NCI-H1694 (cell line): ENCODE measurements around the gene NRARP.

Experiments
- DNase-seq: peaks from one replicate; lab custom pipeline; 2025; lab: John Stamatoyannopoulos, UW

NRARP gene

GRCh38 chr9:137321726-137322361, 19.8 kb upstream of the NRARP start:
- DNase-seq: no peak

DNA sequence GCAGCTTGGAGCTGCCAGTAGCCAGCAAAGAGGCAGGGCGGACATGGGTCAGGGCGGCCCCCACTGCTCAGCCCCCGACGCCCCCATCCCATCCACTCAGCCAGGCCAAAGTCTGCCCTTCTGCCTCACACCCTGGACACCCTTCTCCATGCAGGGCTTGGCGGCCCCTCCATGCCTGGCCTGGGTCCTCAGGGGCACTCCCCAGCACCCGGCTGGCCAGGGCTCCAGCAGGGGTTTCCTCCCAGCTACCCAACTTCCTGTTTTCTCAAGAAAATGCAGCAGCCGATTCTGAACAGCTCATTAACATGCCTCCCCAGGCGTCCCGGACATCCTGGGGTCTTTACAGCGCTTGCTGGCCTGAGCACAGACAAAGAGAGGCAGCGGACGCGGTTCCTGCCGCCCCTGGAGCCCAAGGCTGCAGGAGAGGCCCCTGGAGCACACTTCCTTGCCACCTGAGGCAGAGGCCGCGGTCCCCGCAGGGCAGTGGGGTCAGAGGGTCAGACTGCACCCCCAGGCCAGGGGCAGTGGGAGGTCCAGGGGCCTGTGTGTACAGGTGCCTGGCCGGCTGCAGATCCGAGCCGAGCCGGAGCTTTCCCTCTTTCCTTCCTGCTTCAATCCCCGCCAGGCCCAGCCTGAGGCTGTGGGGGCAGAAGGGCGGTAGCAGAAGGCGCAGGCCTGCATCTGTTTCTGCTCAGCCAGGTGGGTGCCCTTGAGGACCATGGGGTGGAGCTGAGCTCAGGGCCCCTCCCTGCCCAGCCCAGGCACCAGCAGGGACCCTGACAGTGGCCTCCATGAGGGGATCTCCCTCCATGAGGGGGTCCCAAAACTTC, 18.7 kb upstream of the NRARP start:
- DNase-seq: no peak

DNA sequence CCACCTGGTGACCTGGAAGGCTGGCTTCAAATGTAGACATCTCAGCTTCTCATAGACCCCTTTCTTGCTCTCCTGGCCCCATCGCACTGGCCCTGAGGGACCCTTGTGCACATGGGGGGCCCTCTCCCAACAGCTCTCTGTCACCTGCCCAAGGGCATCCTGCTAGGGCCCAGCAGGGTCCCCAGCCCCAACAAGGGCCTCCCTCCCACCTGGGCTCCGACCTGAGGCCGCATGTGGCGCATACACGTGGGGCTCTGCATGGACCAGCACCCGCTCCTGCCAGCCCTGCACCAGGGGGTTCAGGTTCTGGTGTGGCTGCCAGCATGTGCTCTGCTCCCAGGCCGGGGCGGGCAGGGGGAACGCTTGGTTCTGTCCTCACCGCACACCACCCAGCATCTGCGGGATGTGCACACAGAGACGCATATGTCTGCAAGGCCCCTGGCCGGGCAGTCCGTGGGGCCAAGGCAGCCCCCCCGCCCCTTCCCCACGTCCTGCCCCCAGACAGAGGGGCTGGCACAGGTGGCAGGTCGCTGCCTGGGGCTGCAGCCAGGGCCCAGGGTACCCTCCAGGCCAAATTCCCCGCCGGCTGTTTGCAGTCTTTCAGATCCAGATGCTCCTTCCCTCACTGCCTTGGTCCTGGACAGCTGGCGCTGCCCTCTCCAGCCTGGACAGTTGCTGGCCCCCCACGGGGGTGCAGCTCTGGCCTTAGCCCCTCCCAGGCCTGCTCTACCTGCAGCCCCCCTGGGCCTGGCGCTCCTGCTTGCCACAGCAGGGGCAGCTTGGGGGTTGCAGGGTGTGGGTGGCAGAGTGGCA, 17.9 kb upstream of the NRARP start:
- DNase-seq: no peak

DNA sequence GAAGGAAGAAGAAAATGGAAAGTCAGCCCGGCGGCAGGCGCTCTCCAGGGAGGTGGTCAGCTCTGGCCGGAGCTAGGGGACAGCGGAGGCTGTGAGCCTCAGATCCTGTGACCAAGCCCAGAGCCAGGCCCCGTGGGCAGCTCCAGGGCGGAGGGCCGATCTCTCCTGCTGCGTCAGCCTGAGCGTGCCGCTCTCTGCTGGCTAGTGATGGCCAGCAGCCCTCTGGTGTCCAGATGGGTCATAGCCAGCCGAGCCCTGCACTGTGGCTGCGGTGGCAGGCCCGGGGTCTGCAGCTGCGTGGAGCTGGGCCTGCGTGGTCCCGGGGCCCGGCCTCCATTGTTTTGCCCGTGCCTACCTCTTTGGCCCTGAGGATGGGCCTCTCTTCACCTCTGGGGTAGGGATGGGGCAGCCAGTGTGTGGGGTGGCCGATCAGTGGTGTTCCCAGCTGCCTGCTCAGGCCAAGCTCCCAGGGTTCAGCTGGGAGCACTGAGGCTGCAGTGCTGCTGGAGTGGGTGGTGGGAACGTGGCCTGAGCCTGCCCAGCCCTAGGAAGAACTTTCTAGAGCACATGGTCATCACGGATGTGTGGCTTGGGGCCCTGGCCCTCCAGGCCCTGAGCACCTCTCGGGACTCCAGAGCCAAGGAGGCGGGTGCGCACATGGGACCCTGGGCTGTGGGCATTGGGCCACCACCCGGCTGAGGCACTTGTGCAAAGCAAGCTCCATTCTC, 17.1 kb upstream of the NRARP start:
- DNase-seq: no peak

GRCh38 chr9:137318602-137319001, 16.5 kb upstream of the NRARP start:
- no peak for DNase-seq

- no peak for DNase-seq
Measured at GRCh38 chr9:137317718-137318511, 15.8 kb upstream of the NRARP start.

- DNase-seq: no peak
Measured at GRCh38 chr9:137317021-137317717, 15.1 kb upstream of the NRARP start.

- no peak for DNase-seq
Measured at GRCh38 chr9:137316012-137316981, 14.2 kb upstream of the NRARP start.

DNA sequence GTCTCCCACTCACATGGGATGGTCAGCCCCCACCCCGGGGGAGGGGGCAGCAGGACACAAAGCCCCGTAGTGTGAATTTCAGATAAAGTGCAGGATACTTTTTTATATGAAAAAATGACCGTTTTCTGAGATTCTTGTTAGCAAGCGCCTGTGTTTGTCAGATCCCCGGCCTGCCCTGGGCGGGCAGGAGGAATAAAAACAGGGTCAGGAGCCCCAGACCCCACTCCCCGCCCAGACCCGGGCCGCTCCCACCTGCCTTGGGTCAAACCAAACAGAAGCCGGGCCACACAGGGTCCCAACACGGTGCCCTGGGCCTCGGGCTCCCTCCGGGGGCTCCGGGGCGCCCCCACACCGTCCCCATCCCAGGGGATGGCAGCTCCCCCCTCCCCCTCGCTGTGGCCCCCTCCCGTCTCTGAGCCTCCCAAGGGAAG, 13.5 kb upstream of the NRARP start:
- DNase-seq: no peak

DNA sequence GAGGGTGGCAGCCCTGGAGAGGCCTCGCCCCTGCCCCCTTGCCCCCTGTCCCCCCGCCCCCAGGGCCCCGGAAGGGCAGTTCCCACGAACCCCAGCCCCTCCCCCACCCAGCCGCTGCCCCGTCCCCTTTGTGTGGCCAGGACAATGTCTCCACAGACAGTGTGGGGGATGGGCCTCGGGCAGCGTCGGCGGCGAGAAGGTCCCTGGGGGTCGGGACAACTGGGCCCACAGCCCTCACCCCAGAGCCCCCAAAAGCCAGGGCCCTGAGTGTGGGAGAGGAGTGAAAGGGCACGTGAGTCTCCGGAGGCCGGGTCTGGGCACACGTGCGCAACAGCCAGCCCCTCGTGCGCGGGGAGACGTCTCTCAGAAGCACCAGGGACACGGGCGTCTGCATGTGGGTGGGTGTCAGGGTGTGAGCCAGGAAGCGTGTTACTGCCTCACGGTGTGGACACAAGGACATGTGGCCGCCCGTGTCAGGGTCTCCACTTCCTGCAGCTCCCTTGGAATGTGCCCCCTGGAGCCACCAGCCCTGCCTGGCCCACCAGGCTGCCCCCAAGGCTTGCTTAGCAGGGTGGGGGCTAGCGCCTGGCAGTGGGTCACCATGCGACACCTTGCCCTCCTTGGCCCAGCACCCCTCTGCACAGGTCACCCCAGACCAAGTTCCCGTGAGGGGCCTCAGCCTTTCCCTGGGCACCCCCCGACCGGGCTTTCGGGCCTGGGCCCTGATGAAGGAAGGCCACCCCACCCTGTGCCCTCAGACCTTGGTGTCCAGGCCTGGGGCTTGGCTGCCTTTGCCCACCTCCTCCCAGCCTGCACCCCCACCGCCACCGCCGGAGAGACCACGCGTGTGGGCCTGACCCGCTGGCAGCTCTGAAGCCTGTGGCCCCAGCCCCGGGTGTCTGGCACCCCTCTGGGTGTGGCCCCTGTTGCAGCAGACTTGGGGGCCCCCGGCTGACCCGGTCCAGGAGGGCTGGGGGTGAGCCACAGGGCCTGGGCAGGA, 12.8 kb upstream of the NRARP start:
- DNase-seq: no peak

- DNase-seq: no peak
Measured at GRCh38 chr9:137313956-137314560, 12.0 kb upstream of the NRARP start.

GRCh38 chr9:137313326-137313936, 11.4 kb upstream of the NRARP start:
- no peak for DNase-seq

DNA sequence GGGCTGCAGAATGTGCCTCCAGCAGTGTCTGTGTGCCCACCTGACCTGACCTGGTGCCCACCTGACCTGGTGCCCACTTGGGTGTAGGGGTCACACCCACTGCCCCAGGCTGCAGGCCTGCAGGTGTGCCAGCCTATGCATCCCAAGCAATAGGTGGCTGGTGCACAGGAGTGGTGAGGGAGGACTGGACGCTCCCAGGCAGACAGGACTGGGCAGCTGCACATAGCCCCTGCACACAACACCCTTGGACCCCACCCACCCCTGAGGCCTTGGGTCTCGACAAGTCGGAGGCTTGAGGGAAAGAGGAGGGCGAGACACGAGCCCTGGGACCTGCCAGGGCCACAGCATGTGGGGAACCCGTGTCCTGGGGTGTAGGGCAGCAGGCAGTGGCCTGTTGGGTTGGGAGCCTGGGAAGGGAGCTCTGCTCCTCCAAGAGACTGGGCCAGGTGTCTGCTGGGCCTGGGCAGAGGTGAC, 10.8 kb upstream of the NRARP start:
- DNase-seq: no peak

GRCh38 chr9:137311986-137312851, 10.1 kb upstream of the NRARP start:
- no peak for DNase-seq

- DNase-seq: no peak
Measured at GRCh38 chr9:137311171-137311985, 9.3 kb upstream of the NRARP start.
